NT2/D1 (cell line): ENCODE data around the gene PHACTR2.

Experiments
- YY1 ChIP-seq: IDR thresholded peaks from 2 replicates; pipeline ENCODE4 v1.6.1; 2011; ENCODE audit not compliant: insufficient read length, insufficient read depth
- ZNF274 ChIP-seq: IDR thresholded peaks from 2 replicates; pipeline ENCODE4 v1.6.1; 2011; ENCODE audit warnings: mild to moderate bottlenecking, low read depth, low read length

DNA sequence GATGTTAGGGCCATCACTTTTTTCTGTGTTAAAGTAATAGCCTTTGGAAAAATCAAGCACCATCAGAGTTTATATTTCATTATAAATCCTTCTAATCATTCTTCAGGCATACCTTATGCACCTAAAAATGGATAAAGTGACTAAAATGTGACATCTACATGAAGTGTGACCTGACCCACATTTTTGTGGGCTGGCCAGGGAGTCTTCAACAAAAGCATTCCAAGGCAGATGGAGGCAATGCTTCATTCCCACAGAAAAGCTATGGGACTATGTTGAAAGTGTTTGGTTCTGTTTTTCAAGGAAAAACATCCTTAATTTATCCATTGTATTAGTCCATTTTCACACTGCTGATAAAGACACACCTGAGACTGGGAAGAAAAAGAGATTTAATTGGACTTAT, 106.6 kb downstream of the PHACTR2 start:
- TF ChIP-seq YY1 = no peak
- no peak for TF ChIP-seq ZNF274
